GM19467 (cell line): ENCODE measurements around the gene GOLGA7B.

Source experiments
- ATAC-seq: cut with Tn5 transposase; IDR thresholded peaks from one replicate; pipeline ENCODE4 v1.9.1; 2021; ENCODE audit warnings: mild to moderate bottlenecking, moderate library complexity; ENCODE audit not compliant: unreplicated experiment

GOLGA7B gene

GRCh38 chr10:97916586-97916985 lies 66.9 kb downstream of the GOLGA7B start:
- ATAC-seq: no peak

DNA sequence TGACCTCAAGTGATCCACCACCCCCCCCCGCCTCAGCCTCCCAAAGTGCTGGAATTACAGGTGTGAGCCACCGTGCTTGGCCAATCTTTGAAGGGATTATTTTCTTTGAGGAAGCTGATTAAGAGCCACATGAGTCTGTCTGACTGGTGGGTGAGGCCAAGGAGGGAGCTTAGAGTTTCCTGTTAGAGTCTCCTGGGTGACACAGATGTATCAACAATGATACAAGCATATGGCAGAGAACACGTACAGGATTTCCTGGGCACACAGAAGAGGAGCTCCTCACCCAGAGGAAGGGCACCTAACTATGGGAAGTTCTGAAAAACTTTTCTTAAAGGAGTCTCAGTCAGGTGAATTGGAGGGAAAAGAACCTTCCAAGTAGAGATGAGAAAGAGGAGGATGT lies 69.4 kb downstream of the GOLGA7B start:
- no peak for ATAC-seq

DNA sequence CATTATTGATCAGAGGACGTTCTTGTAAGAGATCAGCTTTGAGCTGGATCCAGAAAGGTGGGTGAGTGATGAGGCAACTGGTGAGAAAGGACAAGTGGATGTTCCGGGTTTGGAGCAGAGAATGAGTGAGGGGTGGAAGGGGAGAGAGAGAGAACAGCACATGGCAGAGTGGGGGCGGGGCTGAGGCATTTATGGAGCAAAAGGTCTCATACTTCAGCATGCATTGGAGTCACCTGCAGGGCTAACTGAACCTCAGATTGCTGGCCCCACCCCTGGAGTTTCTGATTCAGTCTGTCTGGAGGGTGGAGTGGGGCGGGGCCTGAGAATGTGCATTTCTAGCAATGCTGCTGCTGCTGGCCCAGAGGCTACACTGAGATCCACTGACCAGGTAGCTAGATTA lies 71.2 kb downstream of the GOLGA7B start:
- no peak for ATAC-seq
